Measurements from ENCODE around the gene PRRT1B. TPM values are rescaled to one million over a fixed set of nuclear protein-coding genes. Genes with fewer than 3 reads are reported as not detected.

Gene PRRT1B
- polyA plus RNA-seq, 4 donors = 0.12 to 4.0 (median 0.89) TPM; not detected in 1

GRCh38 chr9:131578731-131579504 is 33.6 kb downstream of the PRRT1B start:
- no peak overlapping the region for H3K4me3 ChIP-seq (ENCODE audit: low read depth in 1 of 3, low read length in 3 of 3)
- WGBS, 3 donors = 68 to 76% (median 73%) methylated on average over 26 of the region's 26 CpGs
- peaks cover 12 to 88% (median 17%) of the 10 kb centered on the region in 3 donors for H3K36me3 ChIP-seq (ENCODE audit: control insufficient read depth in 3 of 3, insufficient read depth in 2 of 3, low read depth in 1 of 3, low read length in 3 of 3)
- peak overlapping the region in 1 of 3 donors; percentile 45 for H3K27ac ChIP-seq (ENCODE audit: low read depth in 1 of 3, low read length in 2 of 3)
- no peak for FAIRE-seq
- no peak for DNase-seq
- no peaks in the 10 kb centered on the region for H3K27me3 ChIP-seq (ENCODE audit: control insufficient read depth in 3 of 3, insufficient read depth in 3 of 3, low read length in 3 of 3)
- no peaks in the 10 kb centered on the region for H3K9me3 ChIP-seq (ENCODE audit: control insufficient read depth in 2 of 2, insufficient read depth in 1 of 2, low read depth in 1 of 2, low read length in 1 of 2)
- no peaks in the 10 kb centered on the region for H3K4me1 ChIP-seq (ENCODE audit: control insufficient read depth in 3 of 3, insufficient read depth in 2 of 3, low read depth in 1 of 3, low read length in 2 of 3)

GRCh38 chr9:131579789-131580211 is 34.5 kb downstream of the PRRT1B start:
- Histone ChIP-seq H3K27me3 (ENCODE audit: control insufficient read depth in 3 of 3, insufficient read depth in 3 of 3, low read length in 3 of 3) (no peaks in the 10 kb centered on the region), H3K27ac (ENCODE audit: low read depth in 1 of 3, low read length in 2 of 3) (no peak overlapping the region), H3K9me3 (ENCODE audit: control insufficient read depth in 2 of 2, insufficient read depth in 1 of 2, low read depth in 1 of 2, low read length in 1 of 2) (no peaks in the 10 kb centered on the region), H3K4me3 (ENCODE audit: low read depth in 1 of 3, low read length in 3 of 3) (no peak overlapping the region), H3K4me1 (ENCODE audit: control insufficient read depth in 3 of 3, insufficient read depth in 2 of 3, low read depth in 1 of 3, low read length in 2 of 3) (no peaks in the 10 kb centered on the region), H3K36me3 (ENCODE audit: control insufficient read depth in 3 of 3, insufficient read depth in 2 of 3, low read depth in 1 of 3, low read length in 3 of 3) (peaks cover 15 to 96% (median 19%) of the 10 kb centered on the region in 3 donors)
- DNase-seq (no peak), FAIRE-seq (no peak)
- 86 to 91% (median 90%) methylated on average over 6 to 8 of the region's 8 CpGs for WGBS, 3 donors

GRCh38 chr9:131580358-131580757 is 35.0 kb downstream of the PRRT1B start:
- H3K4me1 ChIP-seq (ENCODE audit: control insufficient read depth in 3 of 3, insufficient read depth in 2 of 3, low read depth in 1 of 3, low read length in 2 of 3) = no peaks in the 10 kb centered on the region
- H3K27ac ChIP-seq (ENCODE audit: low read depth in 1 of 3, low read length in 2 of 3) = no peak overlapping the region
- no peak for FAIRE-seq
- H3K27me3 ChIP-seq (ENCODE audit: control insufficient read depth in 3 of 3, insufficient read depth in 3 of 3, low read length in 3 of 3) = no peaks in the 10 kb centered on the region
- 96 to 98% (median 98%) methylated on average over 9 of the region's 9 CpGs for WGBS, 3 donors
- no peaks in the 10 kb centered on the region for H3K9me3 ChIP-seq (ENCODE audit: control insufficient read depth in 2 of 2, insufficient read depth in 1 of 2, low read depth in 1 of 2, low read length in 1 of 2)
- H3K36me3 ChIP-seq (ENCODE audit: control insufficient read depth in 3 of 3, insufficient read depth in 2 of 3, low read depth in 1 of 3, low read length in 3 of 3) = peaks cover 16 to 96% (median 20%) of the 10 kb centered on the region in 3 donors
- H3K4me3 ChIP-seq (ENCODE audit: low read depth in 1 of 3, low read length in 3 of 3) = no peak overlapping the region
- DNase-seq = no peak

- no peak overlapping the region for H3K27ac ChIP-seq (ENCODE audit: low read depth in 1 of 3, low read length in 2 of 3)
- no peak overlapping the region for H3K4me3 ChIP-seq (ENCODE audit: low read depth in 1 of 3, low read length in 3 of 3)
- H3K4me1 ChIP-seq (ENCODE audit: control insufficient read depth in 3 of 3, insufficient read depth in 2 of 3, low read depth in 1 of 3, low read length in 2 of 3) = no peaks in the 10 kb centered on the region
- H3K36me3 ChIP-seq (ENCODE audit: control insufficient read depth in 3 of 3, insufficient read depth in 2 of 3, low read depth in 1 of 3, low read length in 3 of 3) = peaks cover 17 to 85% (median 21%) of the 10 kb centered on the region in 3 donors
- H3K27me3 ChIP-seq (ENCODE audit: control insufficient read depth in 3 of 3, insufficient read depth in 3 of 3, low read length in 3 of 3) = no peaks in the 10 kb centered on the region
- FAIRE-seq = no peak
- no peak for DNase-seq
- no peaks in the 10 kb centered on the region for H3K9me3 ChIP-seq (ENCODE audit: control insufficient read depth in 2 of 2, insufficient read depth in 1 of 2, low read depth in 1 of 2, low read length in 1 of 2)
- 90 to 98% (median 95%) methylated on average over 10 of the region's 10 CpGs for WGBS, 3 donors
These were observed 36.7 kb downstream of the PRRT1B start for GRCh38 chr9:131582056-131582455.

- no peak overlapping the region for H3K4me3 ChIP-seq (ENCODE audit: low read depth in 1 of 3, low read length in 3 of 3)
- no peak overlapping the region for H3K27ac ChIP-seq (ENCODE audit: low read depth in 1 of 3, low read length in 2 of 3)
- no peaks in the 10 kb centered on the region for H3K9me3 ChIP-seq (ENCODE audit: control insufficient read depth in 2 of 2, insufficient read depth in 1 of 2, low read depth in 1 of 2, low read length in 1 of 2)
- no peaks in the 10 kb centered on the region for H3K27me3 ChIP-seq (ENCODE audit: control insufficient read depth in 3 of 3, insufficient read depth in 3 of 3, low read length in 3 of 3)
- 90 to 95% (median 93%) methylated on average over 27 of the region's 27 CpGs for WGBS, 3 donors
- FAIRE-seq (no peak), DNase-seq (no peak)
- no peaks in the 10 kb centered on the region for H3K4me1 ChIP-seq (ENCODE audit: control insufficient read depth in 3 of 3, insufficient read depth in 2 of 3, low read depth in 1 of 3, low read length in 2 of 3)
- H3K36me3 ChIP-seq (ENCODE audit: control insufficient read depth in 3 of 3, insufficient read depth in 2 of 3, low read depth in 1 of 3, low read length in 3 of 3) = peaks cover 17 to 84% (median 25%) of the 10 kb centered on the region in 3 donors
These were observed 37.4 kb downstream of the PRRT1B start for GRCh38 chr9:131582466-131583336.

- WGBS, 3 donors = 82 to 93% (median 88%) methylated on average over 5 of the region's 5 CpGs
- no peak for DNase-seq
- no peaks in the 10 kb centered on the region for H3K27me3 ChIP-seq (ENCODE audit: control insufficient read depth in 3 of 3, insufficient read depth in 3 of 3, low read length in 3 of 3)
- FAIRE-seq = no peak
- H3K27ac ChIP-seq (ENCODE audit: low read depth in 1 of 3, low read length in 2 of 3) = no peak overlapping the region
- H3K9me3 ChIP-seq (ENCODE audit: control insufficient read depth in 2 of 2, insufficient read depth in 1 of 2, low read depth in 1 of 2, low read length in 1 of 2) = no peaks in the 10 kb centered on the region
- H3K4me3 ChIP-seq (ENCODE audit: low read depth in 1 of 3, low read length in 3 of 3) = no peak overlapping the region
- H3K36me3 ChIP-seq (ENCODE audit: control insufficient read depth in 3 of 3, insufficient read depth in 2 of 3, low read depth in 1 of 3, low read length in 3 of 3) = peaks cover 17 to 85% (median 30%) of the 10 kb centered on the region in 3 donors
- H3K4me1 ChIP-seq (ENCODE audit: control insufficient read depth in 3 of 3, insufficient read depth in 2 of 3, low read depth in 1 of 3, low read length in 2 of 3) = no peaks in the 10 kb centered on the region
These were observed 38.0 kb downstream of the PRRT1B start for GRCh38 chr9:131583337-131583645.

GRCh38 chr9:131583836-131584555 is 38.7 kb downstream of the PRRT1B start:
- no peak for FAIRE-seq
- no peak for DNase-seq
- WGBS, 3 donors = 93 to 96% (median 96%) methylated on average over 27 of the region's 27 CpGs
- Histone ChIP-seq H3K4me1 (ENCODE audit: control insufficient read depth in 3 of 3, insufficient read depth in 2 of 3, low read depth in 1 of 3, low read length in 2 of 3) (no peaks in the 10 kb centered on the region), H3K36me3 (ENCODE audit: control insufficient read depth in 3 of 3, insufficient read depth in 2 of 3, low read depth in 1 of 3, low read length in 3 of 3) (peaks cover 17 to 85% (median 36%) of the 10 kb centered on the region in 3 donors), H3K27ac (ENCODE audit: low read depth in 1 of 3, low read length in 2 of 3) (no peak overlapping the region), H3K4me3 (ENCODE audit: low read depth in 1 of 3, low read length in 3 of 3) (no peak overlapping the region), H3K9me3 (ENCODE audit: control insufficient read depth in 2 of 2, insufficient read depth in 1 of 2, low read depth in 1 of 2, low read length in 1 of 2) (no peaks in the 10 kb centered on the region), H3K27me3 (ENCODE audit: control insufficient read depth in 3 of 3, insufficient read depth in 3 of 3, low read length in 3 of 3) (no peaks in the 10 kb centered on the region)

GRCh38 chr9:131584858-131585257 is 39.5 kb downstream of the PRRT1B start:
- Histone ChIP-seq H3K9me3 (ENCODE audit: control insufficient read depth in 2 of 2, insufficient read depth in 1 of 2, low read depth in 1 of 2, low read length in 1 of 2) (no peaks in the 10 kb centered on the region), H3K36me3 (ENCODE audit: control insufficient read depth in 3 of 3, insufficient read depth in 2 of 3, low read depth in 1 of 3, low read length in 3 of 3) (peaks cover 17 to 85% (median 33%) of the 10 kb centered on the region in 3 donors), H3K4me1 (ENCODE audit: control insufficient read depth in 3 of 3, insufficient read depth in 2 of 3, low read depth in 1 of 3, low read length in 2 of 3) (no peaks in the 10 kb centered on the region), H3K4me3 (ENCODE audit: low read depth in 1 of 3, low read length in 3 of 3) (no peak overlapping the region), H3K27ac (ENCODE audit: low read depth in 1 of 3, low read length in 2 of 3) (peak overlapping the region in 1 of 3 donors; percentile 30), H3K27me3 (ENCODE audit: control insufficient read depth in 3 of 3, insufficient read depth in 3 of 3, low read length in 3 of 3) (no peaks in the 10 kb centered on the region)
- no peak for FAIRE-seq
- DNase-seq = no peak
- WGBS, 3 donors = 76 to 87% (median 76%) methylated on average over 7 of the region's 7 CpGs
